Measurements from ENCODE around the gene C4orf50.
A peak's percentile ranks its signal among the peaks of the same experiment; 100 is the strongest.

The C4orf50 gene

GRCh38 chr4:5887361-5888221 lies 130.6 kb downstream of the C4orf50 start:
- peaks cover 20% of the 10 kb centered on the region for H3K4me1 Mint-ChIP-seq
- peaks cover 4% of the 10 kb centered on the region for H3K9me3 Mint-ChIP-seq
- TF ChIP-seq CTCF (IDR thresholded peaks at IDR 0.05): peak; percentile 11
- peak; percentile 73 for DNase-seq
- no peaks in the 10 kb centered on the region for H3K36me3 Mint-ChIP-seq (ENCODE audit: low read depth)
- peaks cover 37% of the 10 kb centered on the region for H3K27me3 Mint-ChIP-seq (ENCODE audit: low read depth, poor library complexity)
- H3K4me3 Mint-ChIP-seq: peak overlapping the region; percentile 84
- H3K27ac Mint-ChIP-seq: no peak overlapping the region

GRCh38 chr4:5887011-5887360 lies 131.2 kb downstream of the C4orf50 start:
- Mint-ChIP-seq H3K4me1 (peaks cover 20% of the 10 kb centered on the region), H3K36me3 (ENCODE audit: low read depth) (no peaks in the 10 kb centered on the region), H3K9me3 (peaks cover 4% of the 10 kb centered on the region), H3K27ac (no peak overlapping the region), H3K27me3 (ENCODE audit: low read depth, poor library complexity) (peaks cover 34% of the 10 kb centered on the region), H3K4me3 (peak overlapping the region; percentile 84)
- TF ChIP-seq CTCF (IDR thresholded peaks at IDR 0.05): no peak
- DNase-seq: no peak

GRCh38 chr4:5885733-5886132 lies 132.5 kb downstream of the C4orf50 start:
- Mint-ChIP-seq H3K36me3 (ENCODE audit: low read depth) (no peaks in the 10 kb centered on the region), H3K4me1 (peaks cover 20% of the 10 kb centered on the region), H3K27ac (no peak overlapping the region), H3K4me3 (no peak overlapping the region), H3K27me3 (ENCODE audit: low read depth, poor library complexity) (peaks cover 24% of the 10 kb centered on the region), H3K9me3 (no peaks in the 10 kb centered on the region)
- no peak for DNase-seq
- no peak for TF ChIP-seq CTCF (IDR thresholded peaks at IDR 0.05)

GRCh38 chr4:5884796-5885195 lies 133.4 kb downstream of the C4orf50 start:
- Mint-ChIP-seq H3K36me3 (ENCODE audit: low read depth) (no peaks in the 10 kb centered on the region), H3K27ac (no peak overlapping the region), H3K4me1 (peaks cover 12% of the 10 kb centered on the region), H3K9me3 (no peaks in the 10 kb centered on the region), H3K4me3 (no peak overlapping the region), H3K27me3 (ENCODE audit: low read depth, poor library complexity) (peaks cover 15% of the 10 kb centered on the region)
- no peak for TF ChIP-seq CTCF (IDR thresholded peaks at IDR 0.05)
- no peak for DNase-seq

GRCh38 chr4:5883916-5884315 lies 134.3 kb downstream of the C4orf50 start:
- H3K4me1 Mint-ChIP-seq: peaks cover 3% of the 10 kb centered on the region
- H3K9me3 Mint-ChIP-seq: no peaks in the 10 kb centered on the region
- no peak for DNase-seq
- H3K27ac Mint-ChIP-seq: no peak overlapping the region
- H3K36me3 Mint-ChIP-seq (ENCODE audit: low read depth): no peaks in the 10 kb centered on the region
- no peak overlapping the region for H3K4me3 Mint-ChIP-seq
- TF ChIP-seq CTCF (IDR thresholded peaks at IDR 0.05): no peak
- peaks cover 9% of the 10 kb centered on the region for H3K27me3 Mint-ChIP-seq (ENCODE audit: low read depth, poor library complexity)

- Mint-ChIP-seq H3K4me1 (no peaks in the 10 kb centered on the region), H3K27me3 (ENCODE audit: low read depth, poor library complexity) (peaks cover 8% of the 10 kb centered on the region), H3K9me3 (no peaks in the 10 kb centered on the region), H3K27ac (no peak overlapping the region), H3K4me3 (no peak overlapping the region), H3K36me3 (ENCODE audit: low read depth) (no peaks in the 10 kb centered on the region)
- no peak for DNase-seq
- TF ChIP-seq CTCF (IDR thresholded peaks at IDR 0.05): no peak
Observed at GRCh38 chr4:5882947-5883346, 135.3 kb downstream of the C4orf50 start.

Measured in nephron progenitor cell (in vitro differentiated cells).